Memory B cell (primary cell): ENCODE results near the gene TMED3.
"Not testable (repeated sequence)": the region's sequence is repeated elsewhere in the genome, so short reads cannot be mapped to it uniquely, and the experiment has no call there.

ENCODE experiments used
- ATAC-seq: fragments of 150-1000 bp; cut with Tn5 transposase; 2 replicates; pipeline ENCODE4 v1.10.0; 2021; ENCODE audit warnings: low read depth, mild to moderate bottlenecking, moderate library complexity
- DNase-seq, 2 donors: peaks; one replicate each; pipeline ENCODE4 v3.0.0; 2022; ENCODE audit warnings: low spot score in 2 of 2
- H3K27ac Mint-ChIP-seq: one replicate; pipeline ENCODE4 v1.8.0; 2022; ENCODE audit warnings: mild to moderate bottlenecking, moderate library complexity, mixed read lengths
- H3K27me3 Mint-ChIP-seq: one replicate; pipeline ENCODE4 v1.8.0; 2022; ENCODE audit warnings: mixed read lengths
- H3K36me3 Mint-ChIP-seq: one replicate; pipeline ENCODE4 v1.8.0; 2022; ENCODE audit warnings: mild to moderate bottlenecking, mixed read lengths
- H3K4me1 Mint-ChIP-seq: one replicate; pipeline ENCODE4 v1.8.0; 2022; ENCODE audit warnings: mixed read lengths
- H3K4me3 Mint-ChIP-seq: one replicate; pipeline ENCODE4 v1.8.0; 2022; ENCODE audit warnings: mild to moderate bottlenecking, moderate library complexity, mixed read lengths
- H3K9me3 Mint-ChIP-seq: one replicate; pipeline ENCODE4 v1.8.0; 2022; ENCODE audit warnings: mixed read lengths

Gene TMED3

DNA sequence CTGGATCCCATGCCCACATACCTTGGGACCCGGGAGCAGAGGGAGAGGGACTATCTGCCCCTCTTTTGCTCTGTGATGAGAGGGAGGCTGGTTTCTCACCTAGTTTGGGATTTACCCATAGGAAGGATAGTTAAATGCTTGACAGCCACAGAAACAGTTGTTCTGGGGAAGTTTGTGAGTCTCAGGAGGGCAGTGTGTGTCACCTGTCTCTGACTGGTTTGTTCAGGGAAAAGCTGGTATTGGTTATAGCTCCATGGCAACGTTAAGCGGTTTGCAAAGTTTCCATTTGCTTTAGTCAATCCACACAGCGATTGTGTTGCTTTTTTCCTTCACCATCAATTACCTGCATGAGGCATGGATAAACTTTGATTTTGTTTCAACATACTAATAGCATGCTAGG, 3.7 kb upstream of the TMED3 start:
- Mint-ChIP-seq H3K4me1 (peaks cover 15% of the 10 kb centered on the region), H3K4me3 (no peak overlapping the region), H3K27ac (no peak overlapping the region), H3K9me3 (no peaks in the 10 kb centered on the region), H3K36me3 (no peaks in the 10 kb centered on the region), H3K27me3 (peaks cover 10% of the 10 kb centered on the region)
- DNase-seq (no peak), ATAC-seq (no peak)

DNA sequence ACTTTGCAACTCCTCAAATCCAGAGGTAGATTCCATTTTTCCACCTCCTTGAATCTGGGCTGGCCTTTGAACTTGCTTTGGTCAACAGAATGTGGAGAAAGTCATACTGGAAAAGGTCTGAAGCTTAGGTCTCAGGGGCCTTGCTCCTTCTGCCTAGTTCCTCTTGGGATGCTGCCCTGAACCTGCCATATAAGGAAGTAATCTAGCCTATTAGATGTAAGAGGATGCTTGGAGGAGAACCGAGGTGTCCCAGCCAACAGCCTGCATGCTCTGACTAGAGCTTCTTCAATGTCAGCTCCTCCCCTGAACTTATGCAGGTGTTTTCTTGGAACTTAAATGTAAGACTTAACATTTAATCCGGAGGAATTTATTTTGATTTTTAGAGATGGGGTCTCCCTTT, 2.0 kb upstream of the TMED3 start:
- Mint-ChIP-seq H3K4me3 (no peak overlapping the region), H3K27ac (no peak overlapping the region), H3K9me3 (no peaks in the 10 kb centered on the region), H3K4me1 (peaks cover 24% of the 10 kb centered on the region), H3K36me3 (peaks cover 4% of the 10 kb centered on the region), H3K27me3 (peaks cover 9% of the 10 kb centered on the region)
- no peak for ATAC-seq
- DNase-seq = no peak

DNA sequence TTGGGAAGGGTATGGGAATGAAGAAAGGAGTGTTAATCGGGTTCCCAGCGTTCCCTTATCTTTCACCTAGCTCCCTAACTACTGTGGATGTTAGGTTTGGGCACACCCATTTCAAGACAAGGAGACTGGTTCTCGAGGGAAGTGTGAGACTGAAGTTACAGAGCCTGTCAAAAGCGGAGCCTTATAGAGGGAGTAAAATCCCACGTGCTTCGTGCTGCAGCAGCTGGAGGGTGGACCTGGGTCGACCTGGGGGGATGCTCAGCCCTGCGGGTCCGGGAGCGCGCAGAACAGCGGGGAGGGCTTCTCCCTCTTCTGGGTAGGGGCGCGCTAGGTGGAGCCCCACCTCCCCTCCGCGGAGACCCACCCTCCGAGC, 314 bp upstream of the TMED3 start:
- H3K36me3 Mint-ChIP-seq = peaks cover 14% of the 10 kb centered on the region
- ATAC-seq (peak; percentile 31), DNase-seq (no peak)
- peak overlapping the region; percentile 94 for H3K4me3 Mint-ChIP-seq
- H3K4me1 Mint-ChIP-seq = peaks cover 28% of the 10 kb centered on the region
- H3K27ac Mint-ChIP-seq = peak overlapping the region; percentile 63
- no peaks in the 10 kb centered on the region for H3K9me3 Mint-ChIP-seq
- peaks cover 2% of the 10 kb centered on the region for H3K27me3 Mint-ChIP-seq

DNA sequence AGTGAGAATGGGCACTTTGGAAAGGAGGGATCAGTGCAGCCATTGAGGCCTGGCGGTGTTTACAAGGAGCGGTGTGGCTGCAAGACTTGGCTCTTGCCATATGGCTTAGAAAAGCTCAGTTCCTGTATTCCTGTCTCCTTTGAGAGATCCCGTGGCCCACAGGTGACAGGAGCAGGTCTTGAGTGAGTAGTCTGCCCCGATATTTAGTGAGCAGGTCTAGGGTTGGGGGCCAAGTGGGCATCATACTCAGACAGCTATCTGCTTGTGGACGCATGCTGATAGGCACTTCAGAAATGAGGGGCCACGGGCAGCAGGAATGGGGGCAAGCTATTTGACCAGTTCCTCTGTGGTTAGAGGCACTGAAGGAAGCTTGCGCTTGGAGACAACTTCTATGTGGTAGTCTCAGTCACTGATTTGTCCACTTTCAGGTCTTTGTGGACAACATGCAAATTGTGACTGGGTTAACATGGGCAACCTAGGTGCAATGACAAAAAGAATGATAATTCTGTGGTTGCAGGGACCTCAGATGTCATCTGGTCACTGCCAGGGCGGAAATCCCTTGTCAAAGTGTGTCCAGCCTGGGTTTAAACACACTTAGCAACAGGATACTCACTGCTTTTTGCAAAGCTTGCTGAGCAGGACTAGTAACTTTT, 1.1 kb downstream of the TMED3 start:
- H3K27me3 Mint-ChIP-seq = no peaks in the 10 kb centered on the region
- no peaks in the 10 kb centered on the region for H3K9me3 Mint-ChIP-seq
- DNase-seq = no peak
- H3K36me3 Mint-ChIP-seq = peaks cover 26% of the 10 kb centered on the region
- no peak overlapping the region for H3K27ac Mint-ChIP-seq
- peaks cover 29% of the 10 kb centered on the region for H3K4me1 Mint-ChIP-seq
- ATAC-seq = no peak
- H3K4me3 Mint-ChIP-seq = peak overlapping the region; percentile 94

DNA sequence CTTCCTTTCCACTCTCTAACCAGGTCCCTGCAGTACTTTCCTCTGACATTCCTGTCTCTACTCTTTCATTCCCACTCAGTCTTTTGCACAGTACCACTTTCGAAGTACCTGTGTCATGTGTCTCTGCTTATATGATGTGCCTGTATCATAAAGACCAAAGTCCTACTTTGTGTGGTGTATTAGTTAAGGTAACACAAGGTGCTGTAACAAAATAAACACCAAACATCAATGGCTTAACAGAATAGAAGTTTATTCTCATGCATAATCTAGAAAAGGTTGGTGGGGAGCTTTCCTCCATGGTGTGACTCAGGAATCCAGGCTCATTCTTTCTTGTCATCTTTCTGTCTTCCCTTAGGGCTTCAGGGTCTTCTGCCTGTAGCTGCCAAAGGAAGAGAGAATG, 3.3 kb downstream of the TMED3 start:
- peaks cover under 1% of the 10 kb centered on the region for H3K9me3 Mint-ChIP-seq
- H3K4me1 Mint-ChIP-seq = peaks cover 25% of the 10 kb centered on the region
- ATAC-seq (no peak), DNase-seq (no peak)
- no peak overlapping the region for H3K4me3 Mint-ChIP-seq
- H3K27me3 Mint-ChIP-seq = no peaks in the 10 kb centered on the region
- H3K36me3 Mint-ChIP-seq = peaks cover 46% of the 10 kb centered on the region
- no peak overlapping the region for H3K27ac Mint-ChIP-seq

DNA sequence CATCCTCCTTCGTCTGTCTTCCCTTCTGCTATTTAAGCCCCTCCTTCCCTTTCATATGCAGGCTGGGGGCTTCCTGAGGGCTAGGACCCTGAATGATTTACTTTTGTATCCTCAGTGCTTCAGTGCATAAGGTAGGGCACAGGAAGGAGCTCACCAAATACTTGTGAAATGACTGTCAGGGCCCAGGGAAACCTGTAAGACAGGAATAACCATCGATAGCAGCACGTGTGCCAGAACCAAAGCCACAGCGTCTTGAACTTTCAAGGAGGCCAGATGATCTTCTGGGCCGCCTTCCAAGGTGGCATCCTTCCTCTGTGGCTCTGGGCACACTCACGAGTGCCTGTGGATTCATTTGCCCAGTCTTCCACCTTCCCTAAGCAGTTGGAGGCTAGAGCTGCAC, 3.9 kb downstream of the TMED3 start:
- Mint-ChIP-seq H3K27me3 (no peaks in the 10 kb centered on the region), H3K36me3 (peaks cover 51% of the 10 kb centered on the region), H3K27ac (no peak overlapping the region), H3K4me3 (no peak overlapping the region), H3K4me1 (peaks cover 30% of the 10 kb centered on the region), H3K9me3 (peaks cover 2% of the 10 kb centered on the region)
- no peak for ATAC-seq
- no peak for DNase-seq

DNA sequence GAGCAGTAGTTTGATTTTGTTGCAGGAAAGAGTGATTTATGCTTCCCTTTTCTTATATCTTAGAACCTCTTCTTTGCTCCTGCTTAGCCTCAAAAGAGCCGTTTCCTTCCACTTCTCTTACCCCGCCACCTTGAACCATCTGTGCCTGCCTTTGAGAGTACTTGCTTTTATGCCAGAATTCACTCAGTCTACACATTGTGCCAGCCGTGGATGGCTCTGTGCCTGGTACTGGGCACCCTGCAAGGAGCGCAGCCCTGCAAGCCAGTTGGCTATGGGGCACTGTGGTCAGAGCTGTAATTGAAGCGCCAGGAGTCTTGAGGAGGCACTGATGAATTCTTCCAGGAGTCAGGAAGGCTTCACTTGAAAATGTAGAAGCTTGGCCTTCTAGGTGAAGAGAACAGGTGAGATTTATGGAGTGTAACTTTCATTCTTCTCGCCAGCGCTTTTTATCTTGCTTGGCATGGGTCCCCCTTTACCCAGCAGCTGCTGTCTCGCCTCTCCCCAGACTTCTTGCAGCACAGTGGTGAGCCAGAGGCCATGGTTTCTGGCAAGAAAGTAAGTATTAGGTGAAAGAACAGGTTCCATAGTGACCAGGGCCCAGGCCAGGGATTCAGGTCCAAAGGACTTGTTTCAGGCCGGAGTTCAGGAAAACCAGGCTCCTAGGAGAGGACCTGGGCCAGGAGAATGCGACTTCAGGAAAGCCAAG, 4.9 kb downstream of the TMED3 start:
- Mint-ChIP-seq H3K27me3 (no peaks in the 10 kb centered on the region), H3K27ac (no peak overlapping the region), H3K9me3 (peaks cover 2% of the 10 kb centered on the region), H3K4me1 (peaks cover 27% of the 10 kb centered on the region), H3K36me3 (peaks cover 53% of the 10 kb centered on the region), H3K4me3 (no peak overlapping the region)
- no peak for ATAC-seq
- no peak for DNase-seq

DNA sequence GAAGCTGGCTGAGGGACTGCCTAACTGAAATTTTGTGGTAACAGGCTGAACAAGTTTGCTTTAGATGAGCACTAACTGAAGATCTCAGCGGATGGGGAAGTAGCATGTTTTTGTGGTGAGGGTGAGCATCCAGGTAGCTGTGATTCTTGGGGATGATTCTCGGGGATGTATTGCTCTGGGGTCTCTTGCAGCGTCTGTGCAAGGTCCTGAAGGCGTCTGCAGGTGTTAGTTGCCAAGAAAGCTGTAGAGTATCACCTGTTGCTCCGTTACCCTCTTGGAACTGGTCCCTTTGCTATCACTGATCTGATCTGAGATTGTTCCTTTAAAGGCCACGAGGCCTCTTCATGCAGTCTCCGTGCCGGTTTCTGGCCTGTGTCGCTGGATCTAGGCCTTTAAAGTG, 6.0 kb downstream of the TMED3 start:
- ATAC-seq (no peak), DNase-seq (no peak)
- H3K4me3 Mint-ChIP-seq = no peak overlapping the region
- H3K27ac Mint-ChIP-seq = no peak overlapping the region
- H3K9me3 Mint-ChIP-seq = peaks cover 2% of the 10 kb centered on the region
- peaks cover 24% of the 10 kb centered on the region for H3K4me1 Mint-ChIP-seq
- peaks cover 60% of the 10 kb centered on the region for H3K36me3 Mint-ChIP-seq
- H3K27me3 Mint-ChIP-seq = no peaks in the 10 kb centered on the region

DNA sequence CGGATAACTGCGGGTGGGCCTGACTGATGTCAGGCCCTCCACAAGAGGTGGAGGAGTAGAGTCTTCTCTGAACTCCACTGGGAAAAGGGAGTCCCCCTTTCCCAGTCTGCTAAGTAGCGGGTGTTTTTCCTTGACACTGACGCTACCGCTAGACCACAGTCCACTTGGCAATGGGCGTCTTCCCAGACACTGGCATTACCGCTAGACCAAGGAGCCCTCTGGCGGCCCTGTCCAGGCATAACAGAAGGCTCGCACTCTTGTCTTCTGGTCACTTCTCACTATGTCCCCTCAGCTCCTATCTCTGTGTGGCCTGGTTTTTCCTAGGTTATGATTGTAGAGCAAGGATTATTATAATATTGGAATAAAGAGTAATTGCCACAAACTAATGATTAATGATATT, 9.1 kb downstream of the TMED3 start:
- DNase-seq, ATAC-seq, H3K4me3 Mint-ChIP-seq, H3K4me1 Mint-ChIP-seq, H3K27me3 Mint-ChIP-seq, H3K27ac Mint-ChIP-seq, H3K9me3 Mint-ChIP-seq: not testable (repeated sequence)
- H3K36me3 Mint-ChIP-seq = peaks cover 62% of the 10 kb centered on the region

DNA sequence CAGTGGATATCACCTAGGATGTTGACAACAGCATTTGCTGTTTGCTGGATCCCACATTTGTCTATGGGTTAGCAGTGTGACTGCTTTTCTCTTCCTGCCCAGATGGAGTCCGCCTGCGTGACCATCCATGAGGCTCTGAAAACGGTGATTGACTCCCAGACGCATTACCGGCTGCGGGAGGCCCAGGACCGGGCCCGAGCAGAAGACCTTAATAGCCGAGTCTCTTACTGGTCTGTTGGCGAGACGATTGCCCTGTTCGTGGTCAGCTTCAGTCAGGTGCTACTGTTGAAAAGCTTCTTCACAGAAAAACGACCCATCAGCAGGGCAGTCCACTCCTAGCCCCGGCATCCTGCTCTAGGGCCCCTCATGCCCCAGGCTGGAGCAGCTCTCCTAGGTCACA, 11.0 kb downstream of the TMED3 start:
- Mint-ChIP-seq H3K27ac (no peak overlapping the region), H3K36me3 (peaks cover 54% of the 10 kb centered on the region), H3K4me3 (no peak overlapping the region), H3K9me3 (peaks cover 2% of the 10 kb centered on the region), H3K27me3 (no peaks in the 10 kb centered on the region), H3K4me1 (peaks cover 5% of the 10 kb centered on the region)
- ATAC-seq (no peak), DNase-seq (no peak)

DNA sequence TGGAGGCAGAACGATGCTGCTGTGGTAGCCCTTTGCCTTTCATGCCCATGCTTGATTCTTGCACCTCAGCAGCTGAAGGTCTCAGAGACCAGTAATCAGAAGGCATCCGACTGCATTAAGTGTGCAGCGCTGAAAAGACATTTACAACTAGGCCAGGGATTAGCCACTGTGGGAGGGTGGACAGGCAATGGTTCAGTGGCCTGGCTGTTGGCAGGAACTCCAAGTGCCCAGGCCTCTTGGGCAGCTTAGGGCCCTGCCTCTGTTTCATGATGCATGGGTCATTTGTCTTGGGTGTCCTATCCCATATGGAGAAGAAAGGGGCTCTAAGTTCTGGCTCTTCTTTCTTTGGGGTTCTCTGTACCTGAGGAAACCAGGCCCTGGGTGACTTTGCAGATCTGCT, 11.4 kb downstream of the TMED3 start:
- ATAC-seq (no peak), DNase-seq (no peak)
- peaks cover 5% of the 10 kb centered on the region for H3K4me1 Mint-ChIP-seq
- H3K27me3 Mint-ChIP-seq = no peaks in the 10 kb centered on the region
- peaks cover 50% of the 10 kb centered on the region for H3K36me3 Mint-ChIP-seq
- H3K27ac Mint-ChIP-seq = no peak overlapping the region
- H3K9me3 Mint-ChIP-seq = peaks cover 2% of the 10 kb centered on the region
- no peak overlapping the region for H3K4me3 Mint-ChIP-seq

DNA sequence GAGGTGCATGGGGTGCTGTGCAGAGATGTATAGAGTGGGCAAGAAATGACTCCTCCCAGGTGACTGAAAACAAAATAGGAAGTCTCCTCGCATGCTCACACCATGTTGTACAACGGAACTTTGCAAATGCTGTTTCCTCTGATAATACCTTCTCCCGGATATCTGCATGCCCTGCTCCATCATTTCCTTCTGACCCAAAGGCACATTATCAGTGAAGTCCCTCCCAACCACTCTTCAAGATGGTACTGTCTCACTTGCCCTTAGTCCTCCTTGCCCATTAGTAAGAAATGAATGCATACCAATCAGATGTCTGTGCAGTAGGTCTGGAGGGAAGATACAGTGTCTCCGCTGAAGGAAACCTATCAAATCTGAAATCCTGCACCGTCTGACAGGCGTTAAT, 12.0 kb downstream of the TMED3 start:
- Mint-ChIP-seq H3K27ac (no peak overlapping the region), H3K27me3 (no peaks in the 10 kb centered on the region), H3K4me3 (no peak overlapping the region), H3K9me3 (peaks cover 2% of the 10 kb centered on the region), H3K4me1 (peaks cover 5% of the 10 kb centered on the region), H3K36me3 (peaks cover 49% of the 10 kb centered on the region)
- ATAC-seq (no peak), DNase-seq (no peak)

DNA sequence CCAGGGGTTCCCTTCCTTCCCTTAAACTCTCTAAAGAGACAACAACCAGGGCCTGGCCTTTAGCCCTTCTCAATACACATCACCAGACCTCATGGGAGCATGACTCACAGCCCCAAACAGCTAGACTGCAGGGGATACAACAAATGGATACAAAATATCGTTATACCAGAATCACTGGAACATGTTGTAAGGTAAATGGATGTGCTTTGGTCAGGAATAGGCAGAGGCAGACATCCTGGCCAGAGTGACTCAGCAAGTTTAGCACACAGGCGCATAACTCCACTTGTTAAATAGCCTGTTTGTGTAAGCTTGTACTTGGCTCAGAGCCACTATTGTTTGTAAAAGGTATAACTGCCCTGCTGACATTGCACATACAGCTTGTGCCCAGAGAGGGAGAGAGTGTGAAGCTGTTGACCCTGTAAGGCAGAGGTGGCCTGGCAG, 18.3 kb downstream of the TMED3 start:
- Mint-ChIP-seq H3K4me1 (peaks cover 1% of the 10 kb centered on the region), H3K36me3 (peaks cover 24% of the 10 kb centered on the region), H3K27me3 (no peaks in the 10 kb centered on the region), H3K9me3 (peaks cover 3% of the 10 kb centered on the region), H3K4me3 (no peak overlapping the region), H3K27ac (no peak overlapping the region)
- ATAC-seq (no peak), DNase-seq (no peak)

DNA sequence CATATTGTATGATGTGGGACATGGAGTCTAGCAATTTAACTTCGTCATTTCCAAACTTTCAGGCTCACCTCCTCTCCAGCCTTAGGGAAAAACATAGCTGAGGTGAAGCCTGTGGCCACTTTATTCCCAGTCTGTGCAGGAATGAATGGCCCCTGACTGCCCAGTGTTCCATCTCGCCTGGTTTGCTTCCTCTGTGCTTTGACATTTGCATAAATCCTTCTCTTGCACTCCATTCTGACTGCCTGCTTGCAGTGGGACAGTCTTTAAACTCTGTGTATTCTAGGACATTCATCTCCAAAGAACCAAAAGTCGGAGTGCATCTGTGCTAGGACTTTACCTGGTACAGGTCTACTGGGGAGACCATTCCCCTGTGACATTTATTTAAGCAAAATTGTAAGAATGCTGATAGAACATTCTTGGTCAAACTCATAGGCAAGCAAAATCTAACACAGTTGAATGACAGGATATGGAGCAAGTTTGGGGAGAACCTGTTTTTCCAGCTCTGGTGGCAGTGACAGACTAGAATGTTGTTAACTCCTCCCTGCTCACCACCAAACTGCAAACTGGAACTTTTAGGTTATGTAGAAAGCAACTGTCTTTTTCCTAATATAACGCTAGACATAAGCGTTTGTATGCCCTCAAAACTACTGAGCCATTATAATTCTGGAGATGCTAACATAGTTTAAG, 22.1 kb downstream of the TMED3 start:
- no peak overlapping the region for H3K4me3 Mint-ChIP-seq
- no peaks in the 10 kb centered on the region for H3K27me3 Mint-ChIP-seq
- peaks cover 12% of the 10 kb centered on the region for H3K36me3 Mint-ChIP-seq
- H3K9me3 Mint-ChIP-seq = peaks cover 3% of the 10 kb centered on the region
- DNase-seq (no peak), ATAC-seq (no peak)
- H3K27ac Mint-ChIP-seq = no peak overlapping the region
- peaks cover 2% of the 10 kb centered on the region for H3K4me1 Mint-ChIP-seq
